NCI-H2227 treated with DMSO at 0.1 percent for 48 hours (cell line): ENCODE data around the gene MYL7.
"Not testable (repeated sequence)": the region's sequence is repeated elsewhere in the genome, so short reads cannot be mapped to it uniquely, and the experiment has no call there.

Experiments
- DNase-seq: peaks from one replicate; lab custom pipeline; 2025; lab: John Stamatoyannopoulos, UW

MYL7 gene

GRCh38 chr7:44131173-44132029 is 9.7 kb downstream of the MYL7 start:
- no peak for DNase-seq

DNA sequence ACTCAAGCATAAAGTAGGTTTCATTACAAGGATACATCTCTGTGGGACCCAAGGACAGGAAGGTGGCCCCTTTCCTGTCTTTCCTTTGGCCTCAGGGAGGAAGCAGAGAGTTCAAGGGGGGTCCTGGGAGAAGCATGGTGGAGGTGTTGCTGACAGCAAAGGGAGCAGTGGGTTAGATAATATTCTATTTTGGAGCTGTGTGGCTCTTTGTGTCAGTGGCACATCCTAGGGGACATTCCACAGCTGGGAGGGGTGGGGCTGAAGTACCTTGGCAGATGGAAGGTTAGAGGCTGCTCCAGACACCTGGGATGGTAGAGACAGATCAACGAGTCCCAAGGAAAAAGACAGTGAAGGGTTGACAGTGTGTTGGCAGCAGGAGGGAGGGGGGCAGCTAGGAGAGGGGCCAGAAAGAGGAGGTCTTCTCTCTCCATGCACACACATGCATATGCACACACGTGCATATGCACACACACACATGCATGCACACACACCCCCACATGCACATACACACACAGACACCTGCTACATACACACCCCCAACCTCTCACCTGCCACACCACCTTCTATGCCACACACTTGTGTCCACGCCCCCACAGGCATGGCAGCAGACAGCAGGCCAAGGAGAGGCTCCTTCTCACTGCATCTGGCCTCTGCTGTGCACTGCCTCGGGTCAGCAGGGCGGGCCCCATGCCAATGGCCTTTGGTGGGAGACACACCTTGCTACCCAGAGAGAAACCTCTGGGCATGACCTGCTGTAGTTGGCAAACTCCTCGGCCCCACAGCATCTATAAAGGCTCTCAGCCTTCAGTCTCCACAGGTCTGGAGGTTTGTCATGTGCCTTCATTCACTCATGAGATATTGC is 12.2 kb downstream of the MYL7 start:
- DNase-seq, result no peak

GRCh38 chr7:44127161-44127560 is 14.0 kb downstream of the MYL7 start:
- no peak for DNase-seq

- DNase-seq, result not testable (repeated sequence)
Measured at GRCh38 chr7:44126574-44126973, 14.6 kb downstream of the MYL7 start.

- DNase-seq, result no peak
Measured at GRCh38 chr7:44124822-44125202, 16.3 kb downstream of the MYL7 start.

DNA sequence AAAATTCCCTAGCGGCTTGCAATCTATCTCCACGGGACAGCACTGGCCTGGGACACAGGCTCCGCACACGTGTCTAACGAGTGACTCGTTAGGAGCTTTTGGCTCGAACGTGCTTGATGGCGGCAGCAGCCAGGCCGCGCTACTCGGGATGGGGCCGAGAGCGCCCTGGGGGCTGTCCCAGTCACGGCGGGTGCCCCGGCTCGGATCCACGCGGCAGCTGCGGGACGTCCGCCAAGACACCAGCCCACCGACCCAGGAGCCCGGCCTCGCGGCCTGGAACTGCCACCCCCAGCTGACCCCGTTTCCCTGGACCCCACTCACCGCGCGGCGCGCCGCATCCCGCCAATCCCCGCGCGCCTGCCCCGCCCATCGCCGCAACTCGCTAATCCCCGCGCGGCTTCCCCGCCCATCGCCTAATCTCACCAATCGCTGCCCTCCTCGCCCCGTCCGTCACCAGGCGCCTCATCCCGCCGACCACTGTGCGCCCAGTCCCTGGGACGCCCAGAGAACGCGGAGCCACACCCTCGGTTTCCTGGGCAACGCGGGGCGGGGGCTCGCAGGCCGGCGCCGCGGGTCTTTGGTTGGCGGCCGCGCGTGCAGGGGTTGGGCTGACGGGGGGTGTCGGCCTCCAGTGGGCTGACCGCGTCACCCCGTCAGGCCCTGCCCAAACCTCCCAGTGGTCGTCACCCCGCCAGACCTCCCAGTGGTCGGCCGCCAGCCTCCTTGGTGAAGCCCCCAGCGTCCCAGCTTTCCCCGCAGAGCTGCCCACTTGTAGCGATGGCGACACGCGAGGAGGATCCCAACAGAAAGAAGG is 17.7 kb downstream of the MYL7 start, which contains the start of gene POLD2:
Gene POLD2 (minus strand): TSS at position 359 of the 814 bp plus-strand sequence. CDS start 1,495 bp downstream, outside the sequence.
- DNase-seq, result peak; percentile 93

DNA sequence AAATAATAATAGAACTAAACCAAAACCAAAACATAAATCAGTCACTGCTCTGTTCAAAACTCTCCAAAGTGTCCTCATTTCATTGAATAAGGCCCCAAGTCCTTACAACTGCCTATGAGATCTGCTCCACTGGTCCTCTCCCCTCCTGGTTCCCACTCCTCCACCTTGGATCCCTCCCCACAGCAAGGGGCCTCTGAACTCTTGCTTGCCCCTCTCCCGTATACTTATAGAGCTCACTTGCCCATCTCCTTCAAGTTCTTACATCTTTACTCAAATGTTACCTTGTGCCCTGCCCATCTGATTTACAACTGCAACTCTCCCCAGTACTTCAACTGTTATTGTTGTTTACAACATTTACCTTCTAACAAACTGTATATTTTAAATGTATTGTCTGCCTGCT is 18.6 kb downstream of the MYL7 start:
- no peak for DNase-seq

GRCh38 chr7:44121761-44122420 is 19.2 kb downstream of the MYL7 start:
- no peak for DNase-seq

DNA sequence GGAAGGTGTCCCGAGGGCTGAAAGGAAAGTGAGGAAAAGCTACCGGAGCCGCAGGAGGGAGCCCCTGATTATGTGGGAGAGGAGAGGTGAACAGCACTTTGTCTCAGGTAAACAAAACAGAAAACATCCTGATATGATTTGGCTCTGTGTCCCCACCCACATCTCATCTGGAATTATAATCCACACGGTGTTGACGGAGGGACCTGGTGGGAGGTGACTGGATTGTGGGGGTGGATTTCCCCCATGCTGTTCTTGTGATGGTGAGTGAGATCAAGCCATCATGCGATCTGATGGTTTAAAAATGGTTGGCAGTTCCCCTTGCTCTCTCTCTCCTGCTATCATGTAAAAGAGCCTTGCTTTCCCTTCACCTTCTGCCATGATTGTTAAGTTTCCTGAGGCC is 20.7 kb downstream of the MYL7 start:
- DNase-seq, result no peak

DNA sequence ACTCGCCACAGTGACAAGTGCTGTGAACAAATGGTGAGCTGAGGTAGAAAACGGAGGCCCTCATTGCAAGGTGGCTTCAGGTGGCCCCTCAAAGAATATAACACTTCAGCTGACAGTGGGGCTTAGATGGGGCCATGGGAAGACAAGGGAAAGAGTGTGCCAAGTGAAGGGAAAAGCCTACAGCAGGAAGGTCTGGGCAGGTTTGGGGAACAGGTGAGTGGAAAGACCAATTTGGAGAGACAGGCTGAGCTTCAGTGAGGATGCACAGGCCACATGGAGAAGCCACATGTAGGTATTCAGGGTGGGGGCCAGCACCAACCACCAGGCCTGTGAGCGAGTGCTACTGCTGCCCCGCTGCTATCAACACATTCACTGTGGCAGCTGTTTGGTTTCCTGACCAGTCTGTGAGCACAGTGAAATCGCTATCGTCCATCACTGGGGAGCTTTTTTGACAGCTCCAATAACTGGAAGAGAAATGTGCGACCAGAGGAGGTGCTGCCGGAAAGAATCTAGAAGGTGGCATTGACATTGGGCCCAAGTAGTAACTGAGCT is 21.2 kb downstream of the MYL7 start:
- no peak for DNase-seq

- no peak for DNase-seq
Measured at GRCh38 chr7:44117801-44118429, 23.2 kb downstream of the MYL7 start.

- DNase-seq, result no peak
Measured at GRCh38 chr7:44116789-44117666, 24.1 kb downstream of the MYL7 start.

- no peak for DNase-seq
Measured at GRCh38 chr7:44116087-44116788, 24.9 kb downstream of the MYL7 start.

GRCh38 chr7:44114586-44115310 is 26.4 kb downstream of the MYL7 start:
- DNase-seq, result no peak

DNA sequence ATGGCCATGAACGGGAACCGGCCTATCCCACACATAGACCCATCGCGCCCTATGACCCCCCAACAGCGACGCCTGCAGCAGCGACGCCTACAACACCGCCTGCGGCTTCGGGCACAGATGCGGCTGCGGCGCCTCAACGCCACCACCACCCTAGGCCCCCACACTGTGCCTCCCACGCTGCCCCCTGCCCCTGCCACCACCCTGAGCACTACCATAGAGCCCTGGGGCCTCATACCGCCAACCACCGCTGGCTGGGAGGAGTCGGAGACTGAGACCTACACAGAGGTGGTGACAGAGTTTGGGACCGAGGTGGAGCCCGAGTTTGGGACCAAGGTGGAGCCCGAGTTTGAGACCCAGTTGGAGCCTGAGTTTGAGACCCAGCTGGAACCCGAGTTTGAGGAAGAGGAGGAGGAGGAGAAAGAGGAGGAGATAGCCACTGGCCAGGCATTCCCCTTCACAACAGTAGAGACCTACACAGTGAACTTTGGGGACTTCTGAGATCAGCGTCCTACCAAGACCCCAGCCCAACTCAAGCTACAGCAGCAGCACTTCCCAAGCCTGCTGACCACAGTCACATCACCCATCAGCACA is 27.3 kb downstream of the MYL7 start:
- no peak for DNase-seq

DNA sequence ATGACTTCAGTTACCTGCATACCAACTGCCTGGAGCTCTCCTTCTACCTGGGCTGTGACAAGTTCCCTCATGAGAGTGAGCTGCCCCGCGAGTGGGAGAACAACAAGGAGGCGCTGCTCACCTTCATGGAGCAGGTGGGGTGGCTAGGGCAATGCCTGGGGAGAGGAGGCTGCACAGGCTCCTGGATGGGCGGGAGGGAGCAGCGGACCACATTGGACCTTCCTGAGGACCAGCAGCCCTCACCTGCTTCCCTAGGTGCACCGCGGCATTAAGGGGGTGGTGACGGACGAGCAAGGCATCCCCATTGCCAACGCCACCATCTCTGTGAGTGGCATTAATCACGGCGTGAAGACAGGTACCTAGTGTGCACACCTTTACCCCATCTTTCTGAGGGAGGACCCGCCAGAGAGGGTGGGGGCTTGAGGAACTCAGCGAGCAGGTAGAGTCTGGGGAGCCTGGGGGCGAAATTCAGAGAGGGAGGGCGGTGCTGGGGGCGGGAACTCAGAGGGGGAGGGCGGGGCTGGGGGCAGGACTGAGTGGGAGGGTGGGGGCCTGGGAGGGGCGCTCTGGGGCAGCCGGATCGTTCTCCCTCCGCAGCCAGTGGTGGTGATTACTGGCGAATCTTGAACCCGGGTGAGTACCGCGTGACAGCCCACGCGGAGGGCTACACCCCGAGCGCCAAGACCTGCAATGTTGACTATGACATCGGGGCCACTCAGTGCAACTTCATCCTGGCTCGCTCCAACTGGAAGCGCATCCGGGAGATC is 28.0 kb downstream of the MYL7 start:
- no peak for DNase-seq
